ENCODE measurements around the gene ITGA8. TPM values are rescaled to one million over a fixed set of nuclear protein-coding genes. Genes with fewer than 3 reads are reported as not detected.

Gene ITGA8
- total and polyA plus RNA-seq, 11 donors = 0.50 to 4.3 (median 1.5) TPM

GRCh38 chr10:15714847-15715246 lies 4.9 kb downstream of the ITGA8 start:
- H3K4me3 ChIP-seq = no peak overlapping the region
- no peak overlapping the region for H3K27ac ChIP-seq

GRCh38 chr10:15712883-15713282 lies 6.8 kb downstream of the ITGA8 start:
- H3K4me1 ChIP-seq = peaks cover 0 to 3% (median 0%) of the 10 kb centered on the region in 12 donors
- WGBS, 4 donors = 48 to 64% (median 57%) methylated on average over 2 of the region's 2 CpGs

More at GRCh38 chr10:15714847-15715246, 4.9 kb downstream of the ITGA8 start:
- H3K9me3 ChIP-seq = no peaks in the 10 kb centered on the region
- no peak for TF ChIP-seq POLR2A (IDR thresholded peaks at IDR 0.05)
- TF ChIP-seq, protein P1, sequence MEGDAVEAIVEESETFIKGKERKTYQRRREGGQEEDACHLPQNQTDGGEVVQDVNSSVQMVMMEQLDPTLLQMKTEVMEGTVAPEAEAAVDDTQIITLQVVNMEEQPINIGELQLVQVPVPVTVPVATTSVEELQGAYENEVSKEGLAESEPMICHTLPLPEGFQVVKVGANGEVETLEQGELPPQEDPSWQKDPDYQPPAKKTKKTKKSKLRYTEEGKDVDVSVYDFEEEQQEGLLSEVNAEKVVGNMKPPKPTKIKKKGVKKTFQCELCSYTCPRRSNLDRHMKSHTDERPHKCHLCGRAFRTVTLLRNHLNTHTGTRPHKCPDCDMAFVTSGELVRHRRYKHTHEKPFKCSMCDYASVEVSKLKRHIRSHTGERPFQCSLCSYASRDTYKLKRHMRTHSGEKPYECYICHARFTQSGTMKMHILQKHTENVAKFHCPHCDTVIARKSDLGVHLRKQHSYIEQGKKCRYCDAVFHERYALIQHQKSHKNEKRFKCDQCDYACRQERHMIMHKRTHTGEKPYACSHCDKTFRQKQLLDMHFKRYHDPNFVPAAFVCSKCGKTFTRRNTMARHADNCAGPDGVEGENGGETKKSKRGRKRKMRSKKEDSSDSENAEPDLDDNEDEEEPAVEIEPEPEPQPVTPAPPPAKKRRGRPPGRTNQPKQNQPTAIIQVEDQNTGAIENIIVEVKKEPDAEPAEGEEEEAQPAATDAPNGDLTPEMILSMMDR (IDR thresholded peaks at IDR 0.05) = no peak
- DNase-seq (no peak), ATAC-seq (no peak)
- H3K4me1 ChIP-seq = peaks cover 0 to 10% (median 3%) of the 10 kb centered on the region in 12 donors
- peaks cover 7 to 23% (median 18%) of the 10 kb centered on the region in 9 donors for H3K27me3 ChIP-seq
- no peaks in the 10 kb centered on the region for H3K36me3 ChIP-seq
- intact Hi-C loops (cut with DNase I) = loop anchor here in 9 of 10 donors (5.0 kb wide), 5 partner anchors 102 to 283 kb away; no protein-coding TSS in a partner anchor
- WGBS, 4 donors = 91 to 95% (median 93%) methylated on average over 5 of the region's 5 CpGs

GRCh38 chr10:15710455-15710854 lies 9.3 kb downstream of the ITGA8 start:
- DNase-seq (no peak), ATAC-seq (no peak)
- Histone ChIP-seq H3K27ac (no peak overlapping the region), H3K36me3 (no peaks in the 10 kb centered on the region), H3K9me3 (no peaks in the 10 kb centered on the region), H3K4me3 (no peak overlapping the region), H3K4me1 (no peaks in the 10 kb centered on the region), H3K27me3 (peaks cover 0 to 6% (median 0%) of the 10 kb centered on the region in 9 donors)
- intact Hi-C loops (cut with DNase I) = loop anchor here in 2 of 10 donors (5.0 kb wide), 1 partner anchor 123 kb away; no protein-coding TSS in a partner anchor
- TF ChIP-seq POLR2A (IDR thresholded peaks at IDR 0.05) = no peak
- TF ChIP-seq, protein P1 (IDR thresholded peaks at IDR 0.05) = no peak
- WGBS, 4 donors = 81 to 89% (median 86%) methylated on average over 5 of the region's 5 CpGs

More at GRCh38 chr10:15712883-15713282, 6.8 kb downstream of the ITGA8 start:
- no peak for ATAC-seq
- TF ChIP-seq POLR2A (IDR thresholded peaks at IDR 0.05) = no peak
- TF ChIP-seq, protein P1 (IDR thresholded peaks at IDR 0.05) = no peak
- Histone ChIP-seq H3K36me3 (no peaks in the 10 kb centered on the region), H3K9me3 (no peaks in the 10 kb centered on the region), H3K4me3 (no peak overlapping the region), H3K27ac (no peak overlapping the region), H3K27me3 (peaks cover 0 to 4% (median 0%) of the 10 kb centered on the region in 9 donors)
- intact Hi-C loops (cut with DNase I) = loop anchor here in 2 of 10 donors (5.0 kb wide), 1 partner anchor 126 kb away; no protein-coding TSS in a partner anchor
- no peak for DNase-seq

DNA sequence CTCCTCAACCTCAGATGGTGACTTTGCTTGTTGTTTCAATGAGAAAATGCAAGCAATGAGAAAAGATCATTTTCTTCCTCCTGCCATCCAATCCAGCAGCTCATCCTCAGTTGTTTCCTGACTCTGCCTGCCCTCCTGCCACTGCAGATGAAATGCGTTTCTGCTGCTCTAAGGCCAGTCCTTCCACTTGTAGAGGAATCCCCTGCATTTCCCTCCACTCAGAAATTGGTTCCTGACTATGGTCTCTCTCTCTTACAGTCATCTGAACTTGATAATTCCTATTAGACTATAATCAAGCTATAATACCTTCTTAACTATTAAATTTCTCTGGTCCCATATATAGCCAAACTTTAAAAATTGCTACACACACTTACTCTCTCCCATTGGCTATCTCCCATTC lies 14.4 kb downstream of the ITGA8 start:
- 77 to 97% (median 83%) methylated on average over 1 of the region's 1 CpG for WGBS, 4 donors

More for the DNA sequence above, 14.4 kb downstream of the ITGA8 start:
- no peak overlapping the region for H3K4me3 ChIP-seq
- no peaks in the 10 kb centered on the region for H3K36me3 ChIP-seq
- no peak overlapping the region for H3K27ac ChIP-seq
- H3K27me3 ChIP-seq = peaks cover 0 to 6% (median 0%) of the 10 kb centered on the region in 9 donors
- TF ChIP-seq, protein P1 (IDR thresholded peaks at IDR 0.05) = no peak
- no peak for TF ChIP-seq POLR2A (IDR thresholded peaks at IDR 0.05)
- H3K9me3 ChIP-seq = no peaks in the 10 kb centered on the region
- DNase-seq (no peak), ATAC-seq (no peak)
- no peaks in the 10 kb centered on the region for H3K4me1 ChIP-seq
- intact Hi-C loops (cut with DNase I) = no loop called here

Data from heart left ventricle (tissue), 16 donors.